ENCODE results near the gene SPG21.

DNA sequence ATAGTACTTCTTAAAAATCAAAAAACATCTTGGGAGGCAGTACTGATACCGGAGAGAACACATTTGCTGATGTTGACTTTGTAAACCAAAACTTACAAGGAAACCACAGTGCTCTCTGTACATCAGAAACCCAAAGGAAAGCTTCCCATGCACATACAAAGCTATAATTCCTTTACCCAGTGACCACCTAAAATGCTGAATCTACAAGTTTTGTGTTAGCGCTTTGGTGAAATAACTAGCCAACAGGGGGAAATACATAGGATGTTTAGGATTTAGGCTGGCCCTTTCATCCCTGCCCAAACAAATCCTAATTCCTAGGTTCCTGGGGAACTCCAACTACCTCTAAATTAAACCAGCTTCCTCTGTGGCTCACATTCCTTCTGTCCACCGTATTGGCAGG, 15.3 kb upstream of the SPG21 start:
- TF ChIP-seq, protein P1, sequence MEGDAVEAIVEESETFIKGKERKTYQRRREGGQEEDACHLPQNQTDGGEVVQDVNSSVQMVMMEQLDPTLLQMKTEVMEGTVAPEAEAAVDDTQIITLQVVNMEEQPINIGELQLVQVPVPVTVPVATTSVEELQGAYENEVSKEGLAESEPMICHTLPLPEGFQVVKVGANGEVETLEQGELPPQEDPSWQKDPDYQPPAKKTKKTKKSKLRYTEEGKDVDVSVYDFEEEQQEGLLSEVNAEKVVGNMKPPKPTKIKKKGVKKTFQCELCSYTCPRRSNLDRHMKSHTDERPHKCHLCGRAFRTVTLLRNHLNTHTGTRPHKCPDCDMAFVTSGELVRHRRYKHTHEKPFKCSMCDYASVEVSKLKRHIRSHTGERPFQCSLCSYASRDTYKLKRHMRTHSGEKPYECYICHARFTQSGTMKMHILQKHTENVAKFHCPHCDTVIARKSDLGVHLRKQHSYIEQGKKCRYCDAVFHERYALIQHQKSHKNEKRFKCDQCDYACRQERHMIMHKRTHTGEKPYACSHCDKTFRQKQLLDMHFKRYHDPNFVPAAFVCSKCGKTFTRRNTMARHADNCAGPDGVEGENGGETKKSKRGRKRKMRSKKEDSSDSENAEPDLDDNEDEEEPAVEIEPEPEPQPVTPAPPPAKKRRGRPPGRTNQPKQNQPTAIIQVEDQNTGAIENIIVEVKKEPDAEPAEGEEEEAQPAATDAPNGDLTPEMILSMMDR (IDR thresholded peaks at IDR 0.05): no peak
- no peak for TF ChIP-seq POLR2A (IDR thresholded peaks at IDR 0.05)
